Activated CD4-positive, alpha-beta T cell treated with anti-CD3 and anti-CD28 coated beads, Interleukin-2, amount 10 ng/mL, durations not matched to agents 24 days and 14 days (primary cell): ENCODE results near the gene TMEM109. TPM values are rescaled to one million over a fixed set of nuclear protein-coding genes. Genes with fewer than 3 reads are reported as not detected.

Experiments used
- DNase-seq: peaks from one replicate; pipeline ENCODE4 v3.0.0; 2022
- H3K27ac Mint-ChIP-seq: one replicate; pipeline ENCODE4 v1.8.0; 2022; ENCODE audit warnings: mild to moderate bottlenecking, mixed read lengths
- H3K27me3 Mint-ChIP-seq: one replicate; pipeline ENCODE4 v1.8.0; 2022; ENCODE audit warnings: mixed read lengths
- H3K36me3 Mint-ChIP-seq: one replicate; pipeline ENCODE4 v1.8.0; 2022; ENCODE audit warnings: low read depth, mild to moderate bottlenecking, mixed read lengths
- H3K4me1 Mint-ChIP-seq: one replicate; pipeline ENCODE4 v1.8.0; 2021; ENCODE audit warnings: mixed read lengths
- H3K4me3 Mint-ChIP-seq: one replicate; pipeline ENCODE4 v1.8.0; 2022; ENCODE audit warnings: mild to moderate bottlenecking, moderate library complexity, mixed read lengths
- H3K9me3 Mint-ChIP-seq: one replicate; pipeline ENCODE4 v1.8.0; 2021; ENCODE audit warnings: mixed read lengths
- intact Hi-C: fragments of 100-400 bp; cut with micrococcal nuclease; formaldehyde crosslinking; loops from one replicate; pipeline ENCODE4 v1.15.1; 2023
- total RNA-seq: library from RNA; stranded (reverse); gene quantifications from 2 replicates; pipeline ENCODE4 v1.2.3, GENCODE V29; 2022

Gene TMEM109
- total RNA-seq, 1 donor from 2014 or later, result 144 TPM

DNA sequence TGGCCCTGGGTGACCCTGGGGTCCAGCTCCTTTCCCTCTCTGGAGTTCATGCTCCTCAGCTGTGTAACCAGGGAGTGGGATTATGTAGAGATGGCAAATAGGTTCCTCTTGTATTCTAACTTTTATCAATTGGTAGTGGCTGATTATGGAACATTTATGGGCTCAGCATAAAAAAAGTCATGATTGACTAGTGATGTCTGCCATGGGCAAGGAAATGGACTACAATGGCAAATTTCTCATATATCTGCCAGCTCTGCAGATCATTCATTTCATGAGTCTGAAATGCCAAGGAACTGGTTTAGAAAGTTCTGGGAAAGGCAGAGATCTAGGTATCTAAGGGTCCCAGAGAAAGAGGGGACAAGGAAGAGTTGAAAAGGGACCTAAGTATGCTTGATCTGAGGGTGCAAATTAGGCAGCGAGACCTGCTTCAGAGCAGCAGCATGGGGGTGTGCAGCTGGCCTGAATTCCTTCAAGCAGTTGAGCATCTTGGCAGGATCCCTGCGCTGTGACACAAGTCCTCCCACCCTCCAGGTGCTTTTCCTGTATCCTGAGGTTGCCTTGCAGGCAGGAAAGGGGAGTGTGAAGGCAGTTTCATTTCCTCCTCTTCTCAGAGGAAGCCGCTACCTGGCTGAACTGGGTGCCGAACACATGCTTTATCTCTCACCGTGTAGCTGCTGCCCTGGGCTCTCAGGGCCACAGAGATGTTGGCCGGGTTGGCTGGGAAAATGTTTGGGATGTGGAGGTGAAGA is 27.6 kb downstream of the TMEM109 start:
- Mint-ChIP-seq H3K4me1 (peaks cover 6% of the 10 kb centered on the region), H3K9me3 (no peaks in the 10 kb centered on the region), H3K27me3 (peaks cover 3% of the 10 kb centered on the region), H3K27ac (no peak overlapping the region), H3K4me3 (no peak overlapping the region), H3K36me3 (peaks cover 3% of the 10 kb centered on the region)
- intact Hi-C loops, result no loop called here
- no peak for DNase-seq

DNA sequence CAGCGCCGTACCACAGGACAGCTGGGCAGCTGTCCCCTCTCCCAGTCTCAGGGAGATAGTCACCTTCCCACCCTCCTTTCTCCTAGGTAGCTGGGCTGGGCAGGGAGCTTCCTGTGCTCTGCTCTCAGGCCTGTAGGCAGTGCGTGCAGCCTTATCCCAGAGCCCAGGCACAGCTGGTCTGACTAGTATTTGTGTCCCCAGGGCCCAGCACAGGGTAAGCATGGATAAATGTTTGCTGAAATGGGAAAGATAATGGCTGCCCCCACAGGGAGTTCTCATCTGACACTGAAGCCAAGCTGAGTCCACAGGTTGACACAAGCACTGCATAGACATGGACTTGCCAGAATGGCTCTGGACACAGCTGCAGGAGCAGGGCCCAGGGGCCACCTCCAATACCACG is 28.3 kb downstream of the TMEM109 start:
- H3K27me3 Mint-ChIP-seq, result peaks cover 3% of the 10 kb centered on the region
- peaks cover 3% of the 10 kb centered on the region for H3K36me3 Mint-ChIP-seq
- no peak overlapping the region for H3K4me3 Mint-ChIP-seq
- no peak for DNase-seq
- H3K4me1 Mint-ChIP-seq, result peaks cover 6% of the 10 kb centered on the region
- H3K9me3 Mint-ChIP-seq, result no peaks in the 10 kb centered on the region
- intact Hi-C loops, result no loop called here
- no peak overlapping the region for H3K27ac Mint-ChIP-seq

DNA sequence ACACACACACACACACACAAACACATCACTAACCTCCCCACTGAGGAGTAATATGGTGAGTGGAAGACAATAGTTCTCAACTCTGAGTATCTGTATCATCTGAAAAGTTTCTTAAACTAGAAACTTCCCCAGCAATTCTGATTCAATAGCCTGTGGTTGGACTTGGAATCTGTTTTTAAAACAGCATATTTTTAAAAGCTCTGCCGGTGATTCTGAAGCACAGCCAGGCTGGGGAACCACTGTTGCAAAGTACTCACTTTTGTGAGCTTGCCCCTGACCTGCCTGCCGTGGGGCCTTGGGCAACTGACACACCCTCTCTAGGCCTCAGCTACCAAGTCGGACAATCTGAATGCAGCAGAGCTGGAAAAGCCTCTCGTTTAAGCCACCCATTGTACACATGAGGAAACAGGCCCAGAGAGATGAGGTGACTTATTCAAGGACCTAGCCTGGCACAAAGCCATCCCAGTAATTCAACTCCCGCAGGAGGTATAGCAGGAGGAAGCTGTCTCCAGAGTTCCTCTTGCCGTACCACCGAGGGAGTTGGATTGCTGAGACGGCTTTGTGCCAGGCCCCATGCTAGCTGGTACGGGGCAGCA is 29.1 kb downstream of the TMEM109 start:
- Mint-ChIP-seq H3K9me3 (no peaks in the 10 kb centered on the region), H3K27me3 (peaks cover 3% of the 10 kb centered on the region), H3K36me3 (peaks cover 3% of the 10 kb centered on the region), H3K4me1 (peaks cover 6% of the 10 kb centered on the region), H3K4me3 (no peak overlapping the region), H3K27ac (no peak overlapping the region)
- intact Hi-C loops, result no loop called here
- no peak for DNase-seq

DNA sequence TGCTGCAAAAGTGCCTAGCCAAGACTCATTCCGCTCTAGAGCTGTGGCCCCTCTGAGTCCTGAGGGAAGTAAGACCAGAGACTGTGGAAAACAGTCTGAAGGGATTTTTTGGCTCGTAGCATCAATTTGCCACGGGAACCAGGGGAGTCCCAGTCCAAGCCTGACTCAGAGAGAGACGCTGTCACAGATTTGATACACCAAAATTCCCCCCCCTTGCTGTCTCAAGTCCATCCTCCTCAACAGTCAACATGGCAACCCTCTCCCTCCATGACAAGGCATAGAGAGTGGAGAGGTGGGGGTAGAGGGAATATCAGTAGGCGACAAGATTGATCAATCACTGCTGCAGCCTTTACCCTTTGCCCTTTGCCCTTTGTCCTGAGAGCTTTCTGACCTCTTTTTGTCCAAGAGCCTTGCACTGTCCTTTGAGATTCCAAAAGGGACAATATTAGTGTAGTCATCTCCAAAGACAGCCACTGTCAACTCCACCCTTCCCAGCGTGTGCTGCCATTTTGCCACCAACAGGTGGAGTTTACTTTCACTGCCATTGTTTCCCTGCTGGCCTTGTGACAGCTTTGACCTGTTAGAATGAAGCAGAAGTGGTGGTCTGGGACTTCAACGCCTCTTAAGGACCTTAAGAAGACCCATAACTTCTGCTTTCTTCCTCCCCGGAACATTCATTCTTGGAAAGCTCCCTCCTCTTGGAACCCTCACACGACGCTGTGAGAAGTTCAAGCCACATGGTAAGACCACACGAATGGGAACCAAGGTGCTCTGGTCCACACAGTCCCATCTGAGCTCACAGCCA is 30.7 kb downstream of the TMEM109 start:
- intact Hi-C loops, result no loop called here
- no peak for DNase-seq
- Mint-ChIP-seq H3K27ac (no peak overlapping the region), H3K27me3 (peaks cover 10% of the 10 kb centered on the region), H3K36me3 (peaks cover 3% of the 10 kb centered on the region), H3K9me3 (no peaks in the 10 kb centered on the region), H3K4me1 (peaks cover 6% of the 10 kb centered on the region), H3K4me3 (no peak overlapping the region)

GRCh38 chr11:60945295-60945667 is 31.3 kb downstream of the TMEM109 start:
- Mint-ChIP-seq H3K4me1 (peaks cover 3% of the 10 kb centered on the region), H3K27ac (no peak overlapping the region), H3K36me3 (peaks cover 3% of the 10 kb centered on the region), H3K27me3 (peaks cover 14% of the 10 kb centered on the region), H3K4me3 (no peak overlapping the region), H3K9me3 (no peaks in the 10 kb centered on the region)
- intact Hi-C loops, result no loop called here
- DNase-seq, result no peak

- Mint-ChIP-seq H3K9me3 (no peaks in the 10 kb centered on the region), H3K36me3 (no peaks in the 10 kb centered on the region), H3K4me1 (peaks cover 4% of the 10 kb centered on the region), H3K27ac (no peak overlapping the region), H3K27me3 (peaks cover 17% of the 10 kb centered on the region), H3K4me3 (no peak overlapping the region)
- no peak for DNase-seq
- intact Hi-C loops, result no loop called here
Measured at GRCh38 chr11:60946601-60947264, 32.8 kb downstream of the TMEM109 start.

- intact Hi-C loops, result no loop called here
- Mint-ChIP-seq H3K27me3 (peaks cover 27% of the 10 kb centered on the region), H3K9me3 (no peaks in the 10 kb centered on the region), H3K4me1 (peaks cover 12% of the 10 kb centered on the region), H3K36me3 (no peaks in the 10 kb centered on the region), H3K27ac (no peak overlapping the region), H3K4me3 (no peak overlapping the region)
- DNase-seq, result no peak
Measured at GRCh38 chr11:60947700-60948099, 33.7 kb downstream of the TMEM109 start.

GRCh38 chr11:60948250-60948649 is 34.3 kb downstream of the TMEM109 start:
- peaks cover 14% of the 10 kb centered on the region for H3K4me1 Mint-ChIP-seq
- H3K27ac Mint-ChIP-seq, result no peak overlapping the region
- intact Hi-C loops, result no loop called here
- DNase-seq, result no peak
- no peaks in the 10 kb centered on the region for H3K9me3 Mint-ChIP-seq
- H3K36me3 Mint-ChIP-seq, result no peaks in the 10 kb centered on the region
- H3K27me3 Mint-ChIP-seq, result peaks cover 31% of the 10 kb centered on the region
- H3K4me3 Mint-ChIP-seq, result no peak overlapping the region

DNA sequence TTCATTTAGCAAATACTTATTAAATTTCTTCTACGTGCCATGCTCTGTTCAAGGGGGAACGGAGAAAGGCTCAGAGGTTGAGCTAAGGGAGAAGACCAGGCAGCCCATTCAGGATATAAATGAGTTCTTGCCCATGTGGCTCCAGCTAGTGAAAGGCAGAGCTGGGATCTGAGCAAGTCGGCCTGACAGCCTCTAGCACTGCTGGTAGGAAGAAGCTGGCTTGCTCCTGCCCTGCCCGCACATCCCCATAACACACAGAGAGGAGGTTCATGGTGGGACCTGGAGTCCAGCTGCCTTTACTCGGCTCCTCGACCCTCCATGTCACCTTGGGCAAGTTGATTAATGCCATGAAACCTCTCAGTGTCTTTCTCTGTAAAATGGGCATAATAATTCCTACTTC is 36.1 kb downstream of the TMEM109 start:
- peaks cover 16% of the 10 kb centered on the region for H3K4me1 Mint-ChIP-seq
- no peaks in the 10 kb centered on the region for H3K36me3 Mint-ChIP-seq
- H3K27ac Mint-ChIP-seq, result no peak overlapping the region
- no peaks in the 10 kb centered on the region for H3K9me3 Mint-ChIP-seq
- peak overlapping the region; percentile 34 for H3K4me3 Mint-ChIP-seq
- no peak for DNase-seq
- peaks cover 34% of the 10 kb centered on the region for H3K27me3 Mint-ChIP-seq
- intact Hi-C loops, result no loop called here

GRCh38 chr11:60950933-60951605 is 37.1 kb downstream of the TMEM109 start:
- intact Hi-C loops, result no loop called here
- Mint-ChIP-seq H3K27ac (no peak overlapping the region), H3K4me3 (peak overlapping the region; percentile 82)

GRCh38 chr11:60951606-60951903 is 37.6 kb downstream of the TMEM109 start:
- Mint-ChIP-seq H3K36me3 (no peaks in the 10 kb centered on the region), H3K27me3 (peaks cover 30% of the 10 kb centered on the region), H3K9me3 (no peaks in the 10 kb centered on the region), H3K27ac (peak overlapping the region; percentile 74), H3K4me1 (peaks cover 16% of the 10 kb centered on the region), H3K4me3 (peak overlapping the region; percentile 82)
- intact Hi-C loops, result no loop called here
- DNase-seq, result no peak

More at GRCh38 chr11:60950933-60951605, 37.1 kb downstream of the TMEM109 start:
- no peaks in the 10 kb centered on the region for H3K36me3 Mint-ChIP-seq
- H3K27me3 Mint-ChIP-seq, result peaks cover 33% of the 10 kb centered on the region
- DNase-seq, result peak; percentile 75
- H3K4me1 Mint-ChIP-seq, result peaks cover 16% of the 10 kb centered on the region
- no peaks in the 10 kb centered on the region for H3K9me3 Mint-ChIP-seq

DNA sequence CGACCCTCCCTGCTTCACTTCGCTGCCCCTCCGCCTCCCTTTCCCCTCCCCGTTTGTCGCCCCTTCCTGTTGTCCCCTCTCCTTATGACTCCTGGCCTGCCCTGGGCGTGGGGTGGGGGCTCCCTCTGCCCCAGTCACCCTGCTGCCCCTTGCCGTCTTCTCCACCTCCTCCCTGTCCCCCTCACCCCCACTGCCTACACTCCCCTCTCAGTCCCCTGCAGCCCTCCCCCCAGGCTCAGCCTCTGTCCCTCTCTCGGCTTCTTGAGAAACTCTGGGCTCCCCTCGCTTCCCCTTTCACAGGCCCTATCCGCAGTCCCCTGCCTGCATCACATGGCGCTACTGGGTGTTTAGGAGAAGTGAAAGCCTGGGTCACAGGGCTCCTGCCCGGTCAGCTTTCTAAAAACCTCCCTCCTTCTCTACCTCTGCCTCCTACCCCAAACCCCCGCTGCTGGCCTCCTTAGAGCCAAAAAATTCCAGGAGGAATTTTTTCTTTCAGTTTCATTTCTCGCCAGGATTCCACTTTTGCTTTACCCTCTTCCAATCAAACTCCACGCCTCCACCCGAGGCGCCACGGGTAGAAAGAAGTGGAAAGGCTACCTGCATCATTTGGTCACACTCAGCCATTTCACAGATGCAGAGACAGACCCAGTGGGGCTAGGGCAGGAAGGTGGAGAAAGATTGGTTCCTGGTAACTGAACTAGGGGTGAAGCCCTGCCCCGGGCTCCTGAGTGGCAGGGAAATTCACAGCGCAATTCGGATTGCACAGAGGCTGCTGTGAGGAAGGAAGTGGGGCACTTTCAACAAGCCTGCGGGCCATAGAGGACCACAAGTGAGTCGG is 38.2 kb downstream of the TMEM109 start, which contains the start of gene SLC15A3:
Gene SLC15A3 (minus strand): TSS at position 273 of the 838 bp plus-strand sequence. CDS start 625 bp downstream, outside the sequence.
- no peaks in the 10 kb centered on the region for H3K36me3 Mint-ChIP-seq
- peak within 1 kb of the TSS; percentile 82 for H3K4me3 Mint-ChIP-seq
- intact Hi-C loops, result loop anchor here (1.0 kb wide), 1 partner anchor 37 kb away; no protein-coding TSS in a partner anchor
- peak within 1 kb of the TSS; percentile 74 for H3K27ac Mint-ChIP-seq
- no peaks in the 10 kb centered on the region for H3K9me3 Mint-ChIP-seq
- peak; percentile 77 for DNase-seq
- peaks cover 33% of the 10 kb centered on the region for H3K27me3 Mint-ChIP-seq
- H3K4me1 Mint-ChIP-seq, result peaks cover 16% of the 10 kb centered on the region
